Right ventricle myocardium superior (tissue), 1 donor: ENCODE data around the gene HRG. TPM values are rescaled to one million over a fixed set of nuclear protein-coding genes. Genes with fewer than 3 reads are reported as not detected.
"Not testable (repeated sequence)": the region's sequence is repeated elsewhere in the genome, so short reads cannot be mapped to it uniquely, and the experiment has no call there.

Experiments used
- ATAC-seq: fragments of 200-7000 bp; cut with Tn5 transposase; one replicate; pipeline ENCODE4 v1.9.1; 2020; ENCODE audit warnings: mild to moderate bottlenecking; ENCODE audit not compliant: poor library complexity
- DNase-seq: peaks from one replicate; pipeline ENCODE4 v3.0.0-alpha.2; 2020
- intact Hi-C: fragments of 100-400 bp; cut with DNase I; formaldehyde crosslinking; loops from one replicate; pipeline ENCODE4 v1.11.2; 2022
- total RNA-seq: library from RNA; stranded (reverse); fragmentation: NEBNext Ultra II Directional; extraction: Animal tissue kit (Norgen Biotek cat#: 25700); gene quantifications from one replicate; pipeline ENCODE4 v1.2.1, GENCODE V29; 2021
- donor health status: DM: no; HTN: yes; CAD: no; lungs with severe emphysema.

The HRG gene
- total RNA-seq, 1 donor from 2014 or later: not detected

DNA sequence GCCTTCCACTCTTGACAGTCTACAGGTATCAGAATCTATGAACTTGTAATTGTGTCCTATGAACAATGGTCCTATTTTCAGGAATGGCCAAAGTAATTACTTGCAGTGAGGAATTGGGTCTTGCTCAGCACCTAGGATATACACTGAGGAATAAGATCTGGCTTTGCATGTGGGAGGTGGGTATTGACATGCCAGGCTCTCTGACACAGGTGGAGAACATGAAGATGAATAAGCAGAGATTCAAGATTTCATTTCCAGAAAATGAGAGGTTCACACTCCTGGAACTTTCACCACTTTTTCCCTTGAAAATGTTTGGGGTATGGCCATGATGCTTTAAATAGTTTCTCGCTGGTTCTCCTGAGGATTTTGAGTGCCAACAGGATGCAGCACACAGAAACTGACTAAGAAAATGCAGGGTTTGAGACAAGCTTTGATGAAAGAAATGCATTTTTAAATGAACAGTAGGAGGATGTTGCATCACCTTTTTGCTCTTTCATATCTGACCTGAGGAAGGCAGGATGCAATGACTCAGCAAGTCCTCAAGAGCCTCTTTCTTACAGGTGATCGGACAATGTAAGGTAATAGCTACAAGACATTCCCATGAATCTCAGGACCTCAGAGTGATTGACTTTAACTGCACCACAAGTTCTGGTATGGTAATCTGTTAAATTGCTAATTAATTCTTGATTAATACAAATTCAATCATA is 3.7 kb downstream of the HRG start:
- intact Hi-C loops: no loop called here
- DNase-seq: no peak
- no peak for ATAC-seq

DNA sequence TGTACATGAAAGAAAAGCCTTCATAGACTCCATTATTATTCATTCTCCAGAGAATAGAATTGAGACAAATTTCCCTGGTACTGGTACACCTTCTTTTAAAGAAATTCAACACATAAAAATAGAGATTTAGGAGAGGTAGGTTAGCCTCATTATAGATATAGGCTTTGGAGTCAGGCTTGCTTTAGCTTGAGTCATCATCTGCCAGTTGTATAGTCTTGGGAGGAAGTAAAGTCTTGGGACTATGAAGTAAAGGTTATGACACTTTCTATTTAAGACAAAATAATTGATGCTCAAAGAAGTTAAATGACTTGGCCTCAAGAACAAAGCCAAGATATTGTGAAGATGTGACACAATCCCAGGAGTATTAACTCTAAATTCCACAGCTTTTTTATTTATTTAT is 4.3 kb downstream of the HRG start:
- intact Hi-C loops: no loop called here
- no peak for DNase-seq
- no peak for ATAC-seq

DNA sequence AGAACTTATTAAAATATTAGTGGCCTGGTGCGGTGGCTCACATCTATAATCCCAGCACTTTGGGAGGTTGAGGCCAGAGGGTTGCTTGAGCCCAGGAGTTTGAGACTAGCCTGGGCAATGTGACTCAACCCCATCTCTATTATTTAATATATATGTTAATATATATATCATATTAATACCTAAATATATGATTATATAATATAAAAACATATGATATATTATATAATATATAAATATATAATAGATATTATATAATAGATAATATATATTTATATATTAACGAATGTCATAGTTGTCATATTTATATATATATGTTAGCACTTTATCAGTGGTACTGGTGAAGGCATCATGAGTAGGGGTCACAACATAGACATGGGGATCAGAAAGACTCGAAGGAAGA is 5.2 kb downstream of the HRG start:
- intact Hi-C loops: no loop called here
- DNase-seq (no peak), ATAC-seq (no peak)

DNA sequence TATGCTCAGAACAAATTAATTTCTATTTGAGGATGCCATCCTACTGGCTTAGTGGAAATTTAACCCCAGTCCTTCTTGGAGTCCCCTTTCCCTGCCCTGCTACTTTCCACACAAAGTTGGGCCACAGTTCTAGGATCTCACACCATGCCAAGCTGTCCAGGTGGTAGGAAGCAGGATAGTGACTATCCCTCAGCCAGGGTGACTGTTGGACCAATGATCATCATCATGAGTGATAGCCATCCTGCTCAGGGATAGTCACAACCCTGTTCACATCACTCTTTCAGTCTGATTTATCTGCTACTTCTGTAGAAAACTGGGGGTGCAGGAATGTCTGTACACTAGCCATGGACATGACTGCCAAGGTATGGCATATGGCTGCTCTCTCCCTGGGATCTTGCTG is 12.8 kb downstream of the HRG start:
- intact Hi-C loops: no loop called here
- ATAC-seq (no peak), DNase-seq (no peak)

DNA sequence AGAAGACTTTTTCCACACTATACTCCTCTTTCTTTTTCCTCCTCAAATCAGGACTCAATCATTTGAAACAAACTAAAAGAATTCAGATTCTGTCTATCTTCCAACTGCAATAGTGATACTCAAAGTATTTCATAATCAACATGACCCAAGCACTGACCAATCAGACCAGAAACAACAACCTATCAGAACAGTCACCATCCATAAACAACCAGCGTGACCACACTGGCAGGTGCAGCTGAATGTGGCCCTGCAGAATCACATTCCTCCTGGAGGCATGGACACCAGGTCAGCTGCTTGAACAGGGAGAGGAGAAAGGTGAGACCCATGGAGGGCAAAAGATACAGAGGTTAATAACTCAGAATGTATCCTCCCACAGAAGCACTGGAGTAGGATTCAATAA is 13.3 kb downstream of the HRG start:
- DNase-seq (no peak), ATAC-seq (no peak)
- intact Hi-C loops: no loop called here

DNA sequence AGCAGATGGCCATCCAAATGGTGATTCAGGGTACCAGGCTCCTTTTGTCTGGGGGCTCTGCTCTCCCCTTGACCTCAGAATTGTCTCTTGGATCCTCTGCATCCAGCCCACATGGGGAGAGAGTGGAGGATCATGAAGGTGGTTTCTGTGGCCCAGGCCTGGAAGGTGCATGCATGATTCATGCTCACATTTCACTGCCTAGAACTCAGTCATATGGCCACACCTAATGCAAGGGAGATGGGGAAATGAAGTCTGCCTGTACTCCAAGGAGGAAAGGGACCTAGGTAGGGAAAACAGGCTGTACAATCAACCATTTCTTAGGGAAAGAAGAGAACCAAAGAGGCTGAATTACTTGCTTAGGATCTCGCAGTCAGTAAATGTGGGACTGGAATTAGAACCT is 15.1 kb downstream of the HRG start:
- ATAC-seq: no peak
- DNase-seq: no peak
- intact Hi-C loops: no loop called here

DNA sequence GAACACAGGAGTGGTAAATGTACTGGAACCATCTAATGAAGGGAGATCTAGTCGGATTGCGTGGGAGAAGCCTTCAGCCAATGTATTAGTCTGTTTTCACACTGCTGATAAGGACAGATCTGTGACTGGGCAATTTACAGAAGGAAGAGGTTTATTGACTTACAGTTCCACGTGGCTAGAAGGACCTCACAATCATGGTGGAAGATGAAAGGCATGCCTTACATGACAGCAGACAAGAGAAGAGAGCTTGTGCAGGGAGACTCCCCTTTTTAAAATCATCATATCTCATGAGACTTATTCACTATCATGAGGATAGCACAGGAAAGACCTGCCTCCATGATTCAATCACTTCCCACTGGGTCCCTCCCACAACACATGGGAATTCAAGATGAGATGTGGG is 17.0 kb downstream of the HRG start:
- ATAC-seq (no peak), DNase-seq (no peak)
- intact Hi-C loops: no loop called here

DNA sequence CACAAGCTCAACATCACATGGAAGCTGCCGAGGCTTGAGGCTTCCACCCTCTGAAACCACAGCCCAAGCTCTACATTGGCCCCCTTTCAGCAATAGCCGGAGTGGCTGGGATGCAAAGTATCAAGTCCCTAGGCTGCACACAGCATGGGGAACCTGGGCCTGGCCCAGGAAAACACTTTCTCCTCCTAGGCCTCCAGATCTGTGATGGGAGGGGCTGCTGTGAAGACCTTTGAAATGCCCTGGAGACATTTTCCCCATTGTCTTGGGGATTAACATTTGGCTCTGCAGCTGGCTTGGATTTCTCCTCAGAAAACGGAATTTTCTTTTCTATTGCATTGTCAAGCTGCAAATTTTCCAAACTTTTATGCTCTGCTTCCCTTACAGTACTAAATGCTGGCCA is 18.2 kb downstream of the HRG start:
- intact Hi-C loops: no loop called here
- DNase-seq: no peak
- ATAC-seq: no peak

DNA sequence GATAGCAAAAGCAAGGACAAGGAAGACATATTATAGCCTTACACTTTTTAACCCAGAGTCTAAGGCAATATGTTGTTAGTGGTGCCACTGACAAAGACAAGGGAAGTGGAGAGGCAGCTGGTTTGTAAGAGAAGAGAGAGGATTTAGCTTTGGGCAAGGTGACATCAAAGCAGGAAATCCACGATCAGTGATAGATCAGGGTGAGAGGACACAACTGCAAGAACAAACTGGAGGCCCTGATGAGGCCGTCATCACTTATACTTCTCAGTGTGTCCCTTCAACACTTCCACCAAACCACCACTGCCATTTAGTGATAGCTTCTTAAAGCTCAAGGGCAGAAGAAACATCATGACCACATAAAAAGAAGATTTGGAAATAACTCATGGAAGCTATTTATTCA is 20.7 kb downstream of the HRG start:
- ATAC-seq, intact Hi-C loops, DNase-seq: not testable (repeated sequence)

DNA sequence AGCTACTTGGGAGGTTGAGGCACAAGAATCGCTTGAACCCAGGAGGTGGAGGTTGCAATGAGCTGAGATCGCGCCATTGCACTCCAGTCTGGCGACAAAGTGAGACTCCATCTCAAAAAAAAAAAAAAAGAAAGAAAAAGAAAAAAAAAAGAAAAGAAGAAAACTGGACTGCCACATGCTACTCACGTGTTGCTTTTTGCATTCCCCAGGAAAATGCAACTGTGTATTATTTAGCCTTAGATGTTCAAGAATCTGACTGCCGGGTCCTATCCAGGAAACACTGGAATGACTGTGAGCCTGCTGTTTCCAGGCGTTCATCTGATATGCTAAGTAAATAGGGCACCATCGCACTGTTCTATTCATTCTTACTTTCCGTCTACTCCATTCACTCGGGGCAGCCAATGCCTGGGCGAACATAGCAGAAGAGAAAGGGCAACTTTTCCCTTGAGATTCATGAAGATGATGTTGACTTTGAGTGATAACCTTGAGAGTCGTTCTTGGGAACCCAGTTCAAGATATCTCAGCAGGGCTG is 21.4 kb downstream of the HRG start:
- DNase-seq (no peak), ATAC-seq (no peak)

DNA sequence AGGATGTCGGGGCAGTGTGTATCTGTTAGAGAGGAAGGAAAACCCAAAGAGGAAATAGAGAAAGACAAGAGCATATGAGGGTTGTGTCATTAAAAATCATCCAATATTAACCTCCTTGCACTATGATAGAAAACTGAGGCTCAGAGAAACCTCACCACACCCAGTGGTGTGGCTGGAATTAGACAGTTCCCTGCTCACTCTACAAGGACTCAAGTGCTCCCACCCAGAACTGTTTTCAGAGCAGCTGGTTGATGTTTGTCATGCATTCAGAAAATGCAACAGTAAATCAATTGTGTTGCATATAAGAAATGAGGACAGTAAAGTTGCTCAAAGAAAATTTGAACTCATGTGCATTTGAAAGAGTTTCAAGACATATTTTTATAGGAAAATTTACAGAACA is 24.5 kb downstream of the HRG start:
- ATAC-seq, intact Hi-C loops, DNase-seq: not testable (repeated sequence)

More for the DNA sequence above, 21.4 kb downstream of the HRG start:
- intact Hi-C loops: no loop called here

DNA sequence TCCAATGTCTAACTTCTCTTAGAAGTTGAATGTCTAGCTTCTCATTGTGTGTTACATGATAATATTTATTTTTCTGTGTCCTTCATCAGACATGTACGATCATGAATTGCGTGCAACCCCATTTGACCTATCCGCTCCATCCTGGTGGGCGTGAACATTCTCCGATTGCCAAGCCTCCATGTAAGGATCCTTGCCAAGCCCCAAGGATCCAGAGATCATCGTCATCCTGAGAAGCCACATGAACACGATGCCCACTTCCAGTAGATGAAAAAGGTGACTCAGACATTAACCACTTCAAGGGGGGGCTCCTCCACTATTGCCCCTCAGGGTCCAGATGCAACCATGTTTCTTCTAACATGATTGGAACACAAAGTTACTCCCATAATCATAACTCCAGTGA is 25.9 kb downstream of the HRG start:
- intact Hi-C loops: no loop called here
- DNase-seq: no peak
- ATAC-seq: no peak

DNA sequence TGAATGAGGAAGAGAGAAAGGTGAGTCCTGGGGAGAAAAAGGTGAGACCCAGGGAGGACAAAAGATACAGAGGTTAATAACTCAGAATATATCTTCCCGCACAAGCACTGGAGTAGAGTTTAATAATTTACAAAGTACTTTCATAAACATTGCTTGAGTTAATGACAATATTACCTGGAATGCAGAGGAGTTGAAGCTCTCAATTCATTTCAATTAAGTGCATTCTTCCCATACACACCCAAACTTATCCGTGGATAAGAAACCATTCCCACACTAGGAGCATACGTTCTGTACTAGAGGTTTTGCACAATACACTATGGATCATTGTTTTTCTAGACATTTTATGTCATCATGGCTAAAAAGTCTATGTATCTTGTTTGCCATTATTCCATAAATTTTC is 28.0 kb downstream of the HRG start:
- ATAC-seq: no peak
- DNase-seq: no peak
- intact Hi-C loops: no loop called here

DNA sequence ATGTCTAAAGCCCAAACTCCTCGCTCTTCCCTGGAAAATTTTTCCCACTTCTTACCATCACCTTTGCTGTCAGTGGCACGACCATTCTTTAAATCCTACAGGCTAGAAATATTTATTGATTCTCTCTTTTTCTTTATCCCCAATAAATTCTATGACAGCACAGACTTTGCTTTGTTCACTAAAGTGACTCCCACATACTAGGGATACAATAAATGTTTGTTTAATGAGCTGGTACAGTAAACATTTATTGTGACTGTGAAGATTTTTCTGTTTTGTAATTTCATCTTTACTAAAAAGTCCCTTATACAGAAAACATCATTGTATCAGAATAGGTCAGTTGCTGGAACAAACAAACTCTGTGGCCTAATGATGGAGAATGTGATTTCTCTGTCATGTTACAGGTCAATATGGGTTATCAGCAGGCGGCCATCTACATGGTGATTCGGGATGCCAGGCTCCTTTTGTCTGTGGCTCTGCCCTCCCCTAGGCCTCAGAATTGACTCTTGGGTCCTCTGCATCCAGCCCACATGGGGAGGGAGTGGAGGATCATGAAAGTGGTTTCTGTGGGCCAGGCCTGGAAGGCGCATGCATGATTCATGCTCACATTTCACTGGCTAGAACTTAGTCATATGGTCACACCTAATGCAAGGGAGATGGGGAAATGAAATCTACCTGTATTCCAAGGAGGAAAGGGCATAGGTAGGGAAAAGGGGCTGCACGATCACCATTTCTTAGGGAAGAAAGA is 28.6 kb downstream of the HRG start:
- no peak for ATAC-seq
- DNase-seq: no peak
- intact Hi-C loops: no loop called here

DNA sequence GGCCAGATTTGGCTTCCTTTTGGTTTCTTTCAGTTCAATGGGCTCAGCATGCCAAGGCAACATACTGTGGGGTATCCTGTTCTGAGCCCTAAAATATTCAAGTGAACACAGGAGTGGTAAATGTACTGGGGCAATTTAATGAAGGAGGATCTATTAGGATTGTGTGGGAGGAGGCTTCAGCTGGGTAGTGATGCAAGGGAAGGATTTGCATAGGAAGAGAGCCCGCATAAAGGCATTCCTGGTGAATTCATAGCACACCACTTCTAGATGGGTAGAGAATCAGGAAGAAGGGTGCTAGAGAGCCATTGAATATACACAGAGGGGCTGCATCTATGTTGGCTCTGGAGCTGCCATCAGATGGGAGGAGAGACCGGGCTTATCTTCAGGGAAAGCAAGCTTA is 30.7 kb downstream of the HRG start:
- no peak for DNase-seq
- intact Hi-C loops: no loop called here
- no peak for ATAC-seq

DNA sequence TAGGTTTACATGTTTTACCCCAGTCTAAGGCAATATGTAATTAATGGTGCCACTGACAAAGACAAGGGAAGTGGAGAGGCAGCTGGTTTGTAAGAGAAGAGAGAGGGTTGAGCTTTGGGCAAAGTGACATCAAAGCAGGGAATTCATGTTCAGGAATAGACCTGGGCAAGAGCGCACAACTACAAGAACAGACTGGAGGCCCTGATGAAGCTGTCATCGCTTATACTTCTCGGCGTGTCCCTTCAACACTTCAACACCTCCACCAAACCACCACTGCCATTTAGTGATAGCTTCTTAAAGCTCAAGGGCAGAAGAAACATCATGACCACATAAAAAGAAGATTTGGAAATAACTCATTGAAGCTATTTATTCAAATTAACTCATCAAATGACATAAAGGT is 31.7 kb downstream of the HRG start:
- ATAC-seq: peak; percentile 95
- intact Hi-C loops: no loop called here

DNA sequence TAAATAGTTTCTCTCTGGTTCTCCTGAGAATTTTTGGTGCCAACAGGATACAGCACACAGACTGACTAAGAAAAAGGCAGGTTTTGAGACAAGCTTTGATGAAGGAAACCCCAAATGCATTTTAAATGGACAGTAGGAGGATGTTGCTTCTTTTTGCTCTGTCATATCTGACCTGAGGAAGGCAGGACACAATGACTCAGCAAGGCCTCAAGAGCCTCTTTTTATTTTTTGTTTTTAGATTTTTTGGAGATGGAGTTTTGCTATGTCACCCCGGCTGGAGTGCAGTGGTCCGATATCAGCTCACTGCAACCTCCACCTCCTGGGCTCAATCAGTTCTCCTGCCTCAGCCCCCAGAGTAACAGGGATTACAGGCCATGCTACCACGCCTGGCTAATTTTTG is 34.5 kb downstream of the HRG start:
- intact Hi-C loops: no loop called here
- DNase-seq (no peak), ATAC-seq (no peak)

More for the DNA sequence above, 31.7 kb downstream of the HRG start:
- DNase-seq: no peak

DNA sequence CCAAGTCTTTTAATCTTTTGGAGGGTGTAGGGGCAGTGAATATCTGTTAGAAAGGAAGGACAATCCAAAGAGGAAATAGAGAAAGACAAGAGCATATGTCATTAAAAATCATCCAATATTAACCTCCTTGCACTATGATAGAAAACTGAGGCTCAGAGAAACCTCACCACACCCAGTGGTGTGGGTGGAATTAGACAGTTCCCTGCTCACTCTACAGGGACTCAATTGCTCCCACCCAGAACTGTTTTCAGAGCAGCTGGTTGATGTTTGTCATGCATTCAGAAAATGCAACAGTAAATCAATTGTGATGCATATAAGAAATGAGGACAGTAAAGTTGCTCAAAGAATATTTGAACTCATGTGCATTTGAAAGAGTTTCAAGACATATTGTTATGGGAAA is 36.6 kb downstream of the HRG start:
- intact Hi-C loops, ATAC-seq, DNase-seq: not testable (repeated sequence)

DNA sequence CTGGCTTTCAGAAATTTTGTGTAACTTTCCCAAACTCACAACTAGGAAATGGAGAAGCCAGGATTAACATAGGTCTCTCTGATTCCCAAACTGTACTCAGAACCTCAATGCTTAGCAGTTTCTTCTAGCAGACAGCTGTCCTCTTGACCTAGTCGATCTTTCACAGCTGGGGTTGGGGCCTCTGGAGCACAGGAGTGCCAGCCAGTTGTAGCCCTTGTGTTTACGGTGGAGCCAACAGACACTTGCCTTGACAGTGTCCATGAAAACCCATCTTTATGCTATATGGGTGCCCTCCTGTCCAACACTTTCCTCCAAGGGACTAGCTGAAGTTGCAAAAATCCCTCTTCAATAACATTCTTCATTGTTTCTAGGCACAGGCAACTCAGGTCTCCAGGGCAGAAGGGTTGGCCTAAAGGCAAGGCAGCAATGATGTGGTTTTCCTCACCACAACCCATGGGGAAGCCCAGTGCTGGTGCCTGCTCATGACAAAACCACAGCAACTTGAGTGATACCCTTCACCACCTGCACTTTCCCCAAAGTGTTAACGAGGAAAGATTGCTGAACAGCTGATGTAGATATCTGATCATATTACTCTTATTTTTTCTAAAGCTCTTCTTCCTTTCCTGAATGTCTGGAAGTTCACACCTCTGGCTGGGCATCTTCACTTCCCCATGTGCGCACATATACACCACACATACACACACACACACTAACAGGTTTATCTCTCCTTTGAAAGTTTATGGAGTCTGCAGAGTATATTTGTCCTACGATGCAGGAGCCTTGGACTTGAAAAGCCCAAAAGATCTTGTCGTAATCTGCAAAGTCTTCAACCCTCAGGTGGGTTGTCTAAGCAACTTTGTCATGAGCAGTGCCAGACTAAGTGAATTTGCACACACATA is 40.3 kb downstream of the HRG start:
- DNase-seq (no peak), ATAC-seq (no peak)
- intact Hi-C loops: no loop called here
